GM23248 (cell line): ENCODE measurements around the gene CFAP74.

ENCODE experiments used
- EZH2 ChIP-seq: fragments of 200-600 bp; sonication (generic); IDR thresholded peaks from 2 replicates; pipeline ENCODE4 v1.6.1; 2018; ENCODE audit warnings: antibody characterized with exemption, mild to moderate bottlenecking; ENCODE audit not compliant: insufficient read depth, poor library complexity, severe bottlenecking
- EZH2phosphoT487 ChIP-seq: fragments of 200-600 bp; sonication (generic); IDR thresholded peaks from 2 replicates; pipeline ENCODE4 v1.6.1; 2018; ENCODE audit warnings: antibody characterized with exemption, moderate library complexity, mild to moderate bottlenecking, low read depth; ENCODE audit not compliant: insufficient read depth

DNA sequence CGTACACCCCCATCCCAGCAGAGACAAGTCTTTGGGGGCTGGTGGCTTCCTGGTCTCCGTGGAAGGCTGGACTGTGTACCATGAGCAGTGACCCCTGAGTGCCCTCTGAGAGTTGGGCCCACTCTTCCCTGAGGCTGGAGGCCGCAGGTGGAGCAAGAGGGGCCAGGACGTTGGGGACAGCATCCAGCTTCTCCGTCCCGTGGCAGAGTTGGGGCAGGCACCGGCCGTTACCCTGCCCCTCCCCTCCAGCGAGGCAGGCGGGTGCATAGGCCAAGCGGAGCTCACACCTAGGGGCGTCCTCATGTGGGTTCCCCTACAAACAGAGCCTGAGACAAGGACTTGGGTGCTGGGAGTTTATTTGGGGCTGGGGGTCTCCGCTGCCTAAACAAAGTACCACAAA is 29.6 kb upstream of the CFAP74 start:
- no peak for TF ChIP-seq EZH2
- TF ChIP-seq EZH2phosphoT487, result no peak
